Measurements from ENCODE around the gene BABAM2. TPM values are rescaled to one million over a fixed set of nuclear protein-coding genes. Genes with fewer than 3 reads are reported as not detected.

Gene BABAM2
- total RNA-seq, 1 experiment from 2014 or later: 57.6 TPM

GRCh38 chr2:27980242-27980641 is 89.7 kb downstream of the BABAM2 start:
- ChIA-PET CTCF (interaction anchor here (0.6 to 0.7 kb wide), 2 partner anchors 154 to 263 kb away, joined by 3 to 4 read pairs; no protein-coding TSS in a partner anchor), POLR2A (interaction anchor here (0.6 to 2.6 kb wide), 2 partner anchors 18 to 158 kb away, joined by 3 to 8 read pairs; no protein-coding TSS in a partner anchor)
- H3K27ac Mint-ChIP-seq (ENCODE audit: low read depth, unreplicated experiment): peak overlapping the region; percentile 14
- H3K27me3 Mint-ChIP-seq (ENCODE audit: insufficient read depth, unreplicated experiment): no peaks in the 10 kb centered on the region
- H3K4me1 Mint-ChIP-seq (ENCODE audit: insufficient read depth, unreplicated experiment): peaks cover 33% of the 10 kb centered on the region
- TF ChIP-seq CTCF (IDR thresholded peaks at IDR 0.05; ENCODE audit: unreplicated experiment): no peak
- intact Hi-C loops (cut with micrococcal nuclease): loop anchor here (2.0 kb wide), 1 partner anchor 19 kb away; no protein-coding TSS in a partner anchor
- H3K9me3 Mint-ChIP-seq (ENCODE audit: unreplicated experiment): no peaks in the 10 kb centered on the region
- H3K4me3 Mint-ChIP-seq (ENCODE audit: unreplicated experiment): no peak overlapping the region
- H3K36me3 Mint-ChIP-seq (ENCODE audit: insufficient read depth, unreplicated experiment): no peaks in the 10 kb centered on the region
- no peak for DNase-seq (ENCODE audit: unreplicated experiment)
- no TSS peak for BruUV-seq (replicated peaks)

- DNase-seq (ENCODE audit: unreplicated experiment): no peak
- POLR2A ChIA-PET: interaction anchor here (0.6 kb wide), 1 partner anchor 103 kb away, joined by 4 read pairs; no protein-coding TSS in a partner anchor
- no TSS peak for BruUV-seq (replicated peaks)
- Mint-ChIP-seq H3K4me1 (ENCODE audit: insufficient read depth, unreplicated experiment) (peaks cover 23% of the 10 kb centered on the region), H3K27me3 (ENCODE audit: insufficient read depth, unreplicated experiment) (no peaks in the 10 kb centered on the region), H3K4me3 (ENCODE audit: unreplicated experiment) (no peak overlapping the region), H3K36me3 (ENCODE audit: insufficient read depth, unreplicated experiment) (peaks cover 9% of the 10 kb centered on the region), H3K27ac (ENCODE audit: low read depth, unreplicated experiment) (no peak overlapping the region), H3K9me3 (ENCODE audit: unreplicated experiment) (no peaks in the 10 kb centered on the region)
- no peak for TF ChIP-seq CTCF (IDR thresholded peaks at IDR 0.05; ENCODE audit: unreplicated experiment)
- CTCF ChIA-PET: no interaction called here
- intact Hi-C loops (cut with micrococcal nuclease): no loop called here
Measured at GRCh38 chr2:27984153-27984552, 93.6 kb downstream of the BABAM2 start.

- Mint-ChIP-seq H3K27me3 (ENCODE audit: insufficient read depth, unreplicated experiment) (no peaks in the 10 kb centered on the region), H3K4me3 (ENCODE audit: unreplicated experiment) (no peak overlapping the region)
Measured at GRCh38 chr2:27988306-27988705, 97.8 kb downstream of the BABAM2 start.

GRCh38 chr2:27988718-27989117 is 98.2 kb downstream of the BABAM2 start:
- intact Hi-C loops (cut with micrococcal nuclease): no loop called here
- peaks cover 14% of the 10 kb centered on the region for H3K36me3 Mint-ChIP-seq (ENCODE audit: insufficient read depth, unreplicated experiment)

More at GRCh38 chr2:27988306-27988705, 97.8 kb downstream of the BABAM2 start:
- DNase-seq (ENCODE audit: unreplicated experiment): no peak
- TF ChIP-seq CTCF (IDR thresholded peaks at IDR 0.05; ENCODE audit: unreplicated experiment): no peak
- H3K9me3 Mint-ChIP-seq (ENCODE audit: unreplicated experiment): no peaks in the 10 kb centered on the region
- CTCF ChIA-PET: no interaction called here
- peaks cover 14% of the 10 kb centered on the region for H3K36me3 Mint-ChIP-seq (ENCODE audit: insufficient read depth, unreplicated experiment)
- H3K27ac Mint-ChIP-seq (ENCODE audit: low read depth, unreplicated experiment): peak overlapping the region; percentile 3
- H3K4me1 Mint-ChIP-seq (ENCODE audit: insufficient read depth, unreplicated experiment): peaks cover 34% of the 10 kb centered on the region
- BruUV-seq (replicated peaks): no TSS peak
- intact Hi-C loops (cut with micrococcal nuclease): no loop called here
- POLR2A ChIA-PET: interaction anchor here (0.6 to 0.9 kb wide), 2 partner anchors 33 to 547 kb away, joined by 3 to 6 read pairs; no protein-coding TSS in a partner anchor

More at GRCh38 chr2:27988718-27989117, 98.2 kb downstream of the BABAM2 start:
- H3K4me1 Mint-ChIP-seq (ENCODE audit: insufficient read depth, unreplicated experiment): peaks cover 36% of the 10 kb centered on the region
- no peak overlapping the region for H3K4me3 Mint-ChIP-seq (ENCODE audit: unreplicated experiment)
- TF ChIP-seq CTCF (IDR thresholded peaks at IDR 0.05; ENCODE audit: unreplicated experiment): no peak
- peak overlapping the region; percentile 3 for H3K27ac Mint-ChIP-seq (ENCODE audit: low read depth, unreplicated experiment)
- POLR2A ChIA-PET: interaction anchor here (0.6 to 1.5 kb wide), 5 partner anchors 11 to 547 kb away, joined by 3 to 6 read pairs (median 3); no protein-coding TSS in a partner anchor
- H3K27me3 Mint-ChIP-seq (ENCODE audit: insufficient read depth, unreplicated experiment): no peaks in the 10 kb centered on the region
- H3K9me3 Mint-ChIP-seq (ENCODE audit: unreplicated experiment): no peaks in the 10 kb centered on the region
- BruUV-seq (replicated peaks): TSS peak; percentile 82
- CTCF ChIA-PET: interaction anchor here (0.5 to 1.8 kb wide), 2 partner anchors 11 to 27 kb away, joined by 4 to 5 read pairs; no protein-coding TSS in a partner anchor
- DNase-seq (ENCODE audit: unreplicated experiment): no peak

Data from MCF 10A (cell line).